COLO829 (cell line): ENCODE measurements around the gene PAK1.
"Not testable (repeated sequence)": the region's sequence is repeated elsewhere in the genome, so short reads cannot be mapped to it uniquely, and the experiment has no call there.

Experiments
- DNase-seq: peaks from one replicate; pipeline ENCODE4 v3.0.0; 2012; ENCODE audit warnings: low spot score

The PAK1 gene

GRCh38 chr11:77302752-77303151, 171.1 kb downstream of the PAK1 start:
- no peak for DNase-seq

GRCh38 chr11:77301510-77301909, 172.4 kb downstream of the PAK1 start, which contains the start of gene GDPD4:
Gene GDPD4 (minus strand): TSS chr11:77301686. CDS start chr11:77285137, 16,549 bp downstream.
- DNase-seq: no peak

- no peak for DNase-seq
Measured at GRCh38 chr11:77300695-77301094, 173.2 kb downstream of the PAK1 start.

- DNase-seq: not testable (repeated sequence)
Measured at GRCh38 chr11:77300028-77300427, 173.9 kb downstream of the PAK1 start.

GRCh38 chr11:77299528-77299993, 174.3 kb downstream of the PAK1 start:
- DNase-seq: no peak

- no peak for DNase-seq
Measured at GRCh38 chr11:77294040-77294439, 179.9 kb downstream of the PAK1 start.

- no peak for DNase-seq
Measured at GRCh38 chr11:77289737-77290136, 184.2 kb downstream of the PAK1 start.

- DNase-seq: no peak
Measured at GRCh38 chr11:77287615-77288273, 186.2 kb downstream of the PAK1 start.

GRCh38 chr11:77287136-77287535, 186.8 kb downstream of the PAK1 start:
- DNase-seq: no peak

- no peak for DNase-seq
Measured at GRCh38 chr11:77284476-77285468, 189.1 kb downstream of the PAK1 start.

- DNase-seq: no peak
Measured at GRCh38 chr11:77283101-77283500, 190.8 kb downstream of the PAK1 start.

GRCh38 chr11:77278595-77279506, 195.0 kb downstream of the PAK1 start:
- no peak for DNase-seq

- no peak for DNase-seq
Measured at GRCh38 chr11:77276271-77276670, 197.6 kb downstream of the PAK1 start.
